ENCODE measurements around the gene HMX3. TPM values are rescaled to one million over a fixed set of nuclear protein-coding genes. Genes with fewer than 3 reads are reported as not detected.

Gene HMX3
- total RNA-seq, 4 donors from 2014 or later = not detected

GRCh38 chr10:123139521-123140163, 3.9 kb downstream of the HMX3 start:
- DNase-seq (ENCODE audit: low spot score in 2 of 2) = no peak
- Histone ChIP-seq H3K4me1 (peaks cover 0 to 76% (median 39%) of the 10 kb centered on the region in 4 donors), H3K4me3 (no peak overlapping the region), H3K27ac (no peak overlapping the region), H3K9me3 (no peaks in the 10 kb centered on the region), H3K36me3 (no peaks in the 10 kb centered on the region), H3K27me3 (peaks cover 8 to 99% of the 10 kb centered on the region in 2 donors)
- WGBS, 2 donors = 5 to 6% methylated on average over 32 of the region's 32 CpGs
- TF ChIP-seq CTCF (IDR thresholded peaks at IDR 0.05) = no peak
- TF ChIP-seq POLR2A (IDR thresholded peaks at IDR 0.05) = no peak
- no peak for TF ChIP-seq EP300 (IDR thresholded peaks at IDR 0.05)

- Histone ChIP-seq H3K27ac (no peak overlapping the region), H3K9me3 (no peaks in the 10 kb centered on the region), H3K36me3 (no peaks in the 10 kb centered on the region), H3K4me3 (no peak overlapping the region), H3K4me1 (peaks cover 0 to 76% (median 32%) of the 10 kb centered on the region in 4 donors), H3K27me3 (peaks cover 7 to 99% of the 10 kb centered on the region in 2 donors)
- WGBS, 2 donors = 5 to 9% methylated on average over 18 to 43 of the region's 43 CpGs
- no peak for TF ChIP-seq EP300 (IDR thresholded peaks at IDR 0.05)
- TF ChIP-seq CTCF (IDR thresholded peaks at IDR 0.05) = no peak
- no peak for TF ChIP-seq POLR2A (IDR thresholded peaks at IDR 0.05)
- no peak for DNase-seq (ENCODE audit: low spot score in 2 of 2)
Observed at GRCh38 chr10:123140164-123140982, 4.6 kb downstream of the HMX3 start.

- 9 to 13% methylated on average over 6 of the region's 6 CpGs for WGBS, 2 donors
- no peak for TF ChIP-seq CTCF (IDR thresholded peaks at IDR 0.05)
- TF ChIP-seq POLR2A (IDR thresholded peaks at IDR 0.05) = no peak
- no peak for TF ChIP-seq EP300 (IDR thresholded peaks at IDR 0.05)
- Histone ChIP-seq H3K4me3 (no peak overlapping the region), H3K9me3 (no peaks in the 10 kb centered on the region), H3K4me1 (peaks cover 0 to 76% (median 29%) of the 10 kb centered on the region in 4 donors), H3K36me3 (no peaks in the 10 kb centered on the region), H3K27me3 (peaks cover 7 to 99% of the 10 kb centered on the region in 2 donors), H3K27ac (no peak overlapping the region)
- no peak for DNase-seq (ENCODE audit: low spot score in 2 of 2)
Observed at GRCh38 chr10:123140983-123141390, 5.2 kb downstream of the HMX3 start.

GRCh38 chr10:123141791-123142700, 6.3 kb downstream of the HMX3 start:
- H3K4me1 ChIP-seq = peaks cover 0 to 74% (median 25%) of the 10 kb centered on the region in 4 donors
- WGBS, 2 donors = 7 to 12% methylated on average over 27 to 36 of the region's 38 CpGs
- no peak for DNase-seq (ENCODE audit: low spot score in 2 of 2)
- H3K27me3 ChIP-seq = peaks cover 7 to 100% of the 10 kb centered on the region in 2 donors
- H3K4me3 ChIP-seq = no peak overlapping the region
- H3K9me3 ChIP-seq = no peaks in the 10 kb centered on the region
- no peak overlapping the region for H3K27ac ChIP-seq
- no peaks in the 10 kb centered on the region for H3K36me3 ChIP-seq
- no peak for TF ChIP-seq POLR2A (IDR thresholded peaks at IDR 0.05)
- TF ChIP-seq EP300 (IDR thresholded peaks at IDR 0.05) = no peak
- no peak for TF ChIP-seq CTCF (IDR thresholded peaks at IDR 0.05)

Measured in tibial nerve (tissue), 4 donors.